Measurements from ENCODE around the gene THOP1.

The THOP1 gene

GRCh38 chr19:2769218-2769617, 16.1 kb upstream of the THOP1 start:
- Mint-ChIP-seq H3K4me1 (ENCODE audit: low read depth) (peaks cover 11% of the 10 kb centered on the region), H3K4me3 (no peak overlapping the region), H3K9me3 (no peaks in the 10 kb centered on the region), H3K27ac (no peak overlapping the region), H3K36me3 (ENCODE audit: low read depth) (peaks cover 62% of the 10 kb centered on the region), H3K27me3 (no peaks in the 10 kb centered on the region)
- no peak for DNase-seq

DNA sequence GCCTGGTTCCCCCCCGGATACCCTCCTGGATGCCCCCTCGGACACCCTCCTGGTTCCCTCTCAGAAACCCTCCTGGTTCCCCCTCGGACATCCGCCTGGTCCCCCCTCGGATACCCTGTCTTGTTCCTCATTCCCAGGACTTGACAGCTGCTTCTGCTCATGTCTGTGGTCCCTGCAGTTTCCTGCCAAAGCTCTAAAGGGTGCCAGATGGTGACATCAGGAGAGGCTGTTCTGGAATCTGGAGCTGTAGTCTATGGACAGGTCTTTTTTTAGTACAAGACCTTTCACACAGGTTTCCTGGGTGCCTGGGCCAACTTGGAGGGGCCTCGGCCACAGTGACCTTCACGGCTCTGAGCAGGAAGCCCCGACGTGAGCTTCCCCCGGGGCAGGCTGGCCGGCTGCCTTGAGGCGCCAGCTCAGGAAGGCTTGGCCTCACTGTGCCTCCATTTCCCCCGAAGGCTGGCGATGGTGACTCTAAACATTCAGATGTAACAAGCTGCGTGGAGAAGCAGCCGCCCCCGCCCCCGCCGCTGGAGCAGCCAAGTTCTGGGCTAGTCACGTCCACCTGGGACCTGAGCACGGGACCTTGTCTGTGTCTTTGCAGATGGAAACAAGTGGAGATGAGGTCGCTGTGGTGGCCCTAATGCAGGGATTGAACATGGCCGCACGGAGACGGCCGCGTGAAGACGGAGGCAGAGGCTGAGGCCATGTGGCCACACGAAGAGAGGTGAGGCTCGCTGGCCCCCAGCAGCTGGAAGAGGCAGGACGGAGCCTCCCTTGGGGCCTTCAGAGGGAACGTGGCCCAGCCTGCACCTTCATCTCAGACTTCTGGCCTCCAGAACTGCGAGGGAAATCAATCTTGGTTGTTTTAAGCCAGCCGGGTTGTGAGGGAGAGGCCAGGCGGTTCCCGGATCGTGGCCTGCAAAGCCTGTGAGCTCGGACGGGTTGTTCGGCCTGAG, 15.0 kb upstream of the THOP1 start:
- Mint-ChIP-seq H3K27me3 (no peaks in the 10 kb centered on the region), H3K9me3 (no peaks in the 10 kb centered on the region), H3K36me3 (ENCODE audit: low read depth) (peaks cover 60% of the 10 kb centered on the region), H3K4me3 (no peak overlapping the region), H3K27ac (no peak overlapping the region), H3K4me1 (ENCODE audit: low read depth) (peaks cover 22% of the 10 kb centered on the region)
- DNase-seq = no peak

DNA sequence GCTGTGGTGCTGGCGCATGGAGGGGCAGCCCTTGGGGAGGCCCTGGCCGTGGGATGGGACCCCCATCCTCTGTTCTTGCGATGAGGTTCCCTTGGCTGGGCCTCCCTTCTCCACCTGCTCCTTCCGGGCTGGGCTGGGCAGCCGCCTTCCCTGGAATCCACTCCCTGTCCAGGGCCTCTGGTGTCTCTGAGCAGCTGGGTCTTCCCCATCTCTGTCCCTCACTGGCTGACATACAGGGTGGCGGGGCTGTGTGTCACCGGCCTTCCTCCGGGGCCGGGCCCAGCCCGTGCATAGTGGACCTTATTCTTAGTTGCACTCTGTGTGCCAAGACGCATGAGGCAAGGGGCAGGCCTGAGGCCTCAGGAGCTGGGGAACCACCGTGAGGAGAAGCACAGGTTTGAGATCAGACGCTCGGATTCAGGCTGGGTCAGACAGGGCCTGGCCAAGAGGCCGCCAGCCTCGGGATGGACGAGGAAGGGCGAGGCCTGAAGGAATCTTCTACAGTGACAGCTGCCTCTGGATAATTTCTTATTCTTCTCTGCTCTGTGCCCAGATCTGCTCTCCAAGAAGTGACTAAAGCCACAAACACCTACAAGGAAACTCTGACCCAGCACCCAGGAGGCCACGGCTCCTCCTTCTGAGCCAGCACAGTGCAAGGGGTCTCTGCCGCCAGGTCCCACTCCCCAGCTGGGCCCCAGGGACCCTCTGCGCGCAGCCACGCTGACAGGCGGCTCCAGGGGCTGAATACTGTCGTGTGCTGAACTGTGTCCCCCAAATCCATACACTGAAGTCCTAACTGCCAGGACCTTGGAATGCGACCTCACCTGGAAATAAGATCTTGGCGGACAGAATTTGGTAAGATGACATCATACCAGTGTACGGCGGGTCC, 13.3 kb upstream of the THOP1 start:
- Mint-ChIP-seq H3K36me3 (ENCODE audit: low read depth) (peaks cover 62% of the 10 kb centered on the region), H3K27me3 (no peaks in the 10 kb centered on the region), H3K27ac (peak overlapping the region; percentile 37), H3K4me3 (no peak overlapping the region), H3K9me3 (no peaks in the 10 kb centered on the region), H3K4me1 (ENCODE audit: low read depth) (peaks cover 35% of the 10 kb centered on the region)
- no peak for DNase-seq

DNA sequence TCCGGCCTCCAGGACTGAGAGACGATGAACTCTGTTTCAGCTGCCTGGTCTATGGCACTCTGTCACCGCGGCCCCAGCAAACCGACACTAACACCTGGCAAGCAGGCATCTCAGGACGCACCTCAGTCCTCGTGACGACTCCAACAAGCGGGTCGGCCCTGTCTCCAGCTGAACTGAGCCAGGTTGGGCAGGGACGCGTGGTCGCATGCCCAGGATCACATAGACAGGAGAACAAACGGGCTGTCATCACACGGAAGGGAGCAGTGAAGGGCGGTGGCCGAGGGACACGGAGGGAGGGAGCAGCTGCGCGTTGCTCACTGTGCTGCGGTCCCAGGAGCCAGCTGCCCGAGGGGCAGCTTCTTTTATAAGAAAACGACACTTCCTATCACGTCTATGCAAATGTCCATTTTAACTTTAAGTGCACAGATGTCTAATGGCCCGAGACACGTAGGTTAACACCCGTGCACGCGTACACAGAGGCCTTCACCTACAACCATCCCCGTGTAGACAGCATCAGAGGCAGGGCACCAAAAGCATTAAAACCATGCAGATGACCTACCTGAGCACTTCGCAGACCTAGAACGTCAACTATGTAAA, 11.1 kb upstream of the THOP1 start:
- no peak overlapping the region for H3K27ac Mint-ChIP-seq
- DNase-seq = no peak
- no peaks in the 10 kb centered on the region for H3K27me3 Mint-ChIP-seq
- H3K4me3 Mint-ChIP-seq = no peak overlapping the region
- peaks cover 70% of the 10 kb centered on the region for H3K36me3 Mint-ChIP-seq (ENCODE audit: low read depth)
- H3K9me3 Mint-ChIP-seq = no peaks in the 10 kb centered on the region
- peaks cover 44% of the 10 kb centered on the region for H3K4me1 Mint-ChIP-seq (ENCODE audit: low read depth)

GRCh38 chr19:2774953-2775555, 10.2 kb upstream of the THOP1 start:
- Mint-ChIP-seq H3K36me3 (ENCODE audit: low read depth) (peaks cover 75% of the 10 kb centered on the region), H3K27me3 (no peaks in the 10 kb centered on the region), H3K4me1 (ENCODE audit: low read depth) (peaks cover 47% of the 10 kb centered on the region), H3K9me3 (no peaks in the 10 kb centered on the region), H3K4me3 (peak overlapping the region; percentile 75), H3K27ac (peak overlapping the region; percentile 95)
- no peak for DNase-seq

GRCh38 chr19:2775556-2776430, 9.5 kb upstream of the THOP1 start:
- H3K4me3 Mint-ChIP-seq = peak overlapping the region; percentile 75
- no peaks in the 10 kb centered on the region for H3K27me3 Mint-ChIP-seq
- DNase-seq = peak; percentile 72
- H3K36me3 Mint-ChIP-seq (ENCODE audit: low read depth) = peaks cover 75% of the 10 kb centered on the region
- no peaks in the 10 kb centered on the region for H3K9me3 Mint-ChIP-seq
- peak overlapping the region; percentile 95 for H3K27ac Mint-ChIP-seq
- peaks cover 54% of the 10 kb centered on the region for H3K4me1 Mint-ChIP-seq (ENCODE audit: low read depth)

DNA sequence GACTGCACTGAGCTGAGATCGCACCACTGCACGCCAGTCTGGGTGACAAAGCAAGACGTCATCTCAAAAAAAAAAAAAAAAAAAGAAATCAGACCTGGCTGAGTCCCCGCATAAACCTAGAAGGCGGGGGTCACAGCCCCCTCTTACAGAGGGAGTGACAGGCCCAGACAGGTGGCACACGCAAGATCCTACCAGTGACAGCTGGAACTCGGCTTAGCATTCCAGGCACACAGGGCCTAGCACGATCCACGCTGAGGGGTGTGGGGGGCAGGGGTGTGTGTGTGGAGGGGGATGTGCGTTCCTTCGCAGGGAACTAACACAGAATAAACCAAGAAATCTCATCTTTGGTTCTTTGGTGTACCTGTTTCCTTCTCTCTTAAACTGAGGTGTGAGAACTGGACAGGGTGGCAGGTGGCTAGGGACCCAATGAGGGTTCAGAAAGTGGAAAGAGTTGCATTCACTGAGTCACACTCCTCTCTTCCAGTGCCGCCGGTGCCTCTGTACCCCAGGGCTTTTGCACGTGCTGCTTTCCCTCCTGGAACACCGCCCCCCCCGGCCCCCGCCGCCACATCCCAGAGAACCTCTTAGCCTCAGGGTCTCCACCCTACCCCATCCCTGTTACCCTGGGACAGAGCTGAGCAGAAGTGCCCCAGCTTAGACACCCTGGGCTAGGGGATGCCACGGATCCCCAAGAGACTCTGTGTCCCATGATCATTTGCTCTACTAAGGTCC, 7.2 kb upstream of the THOP1 start:
- Mint-ChIP-seq H3K36me3 (ENCODE audit: low read depth) (peaks cover 84% of the 10 kb centered on the region), H3K4me1 (ENCODE audit: low read depth) (peaks cover 64% of the 10 kb centered on the region), H3K4me3 (no peak overlapping the region), H3K27me3 (no peaks in the 10 kb centered on the region), H3K27ac (peak overlapping the region; percentile 13), H3K9me3 (no peaks in the 10 kb centered on the region)
- no peak for DNase-seq

- peaks cover 69% of the 10 kb centered on the region for H3K4me1 Mint-ChIP-seq (ENCODE audit: low read depth)
- peaks cover 3% of the 10 kb centered on the region for H3K9me3 Mint-ChIP-seq
- no peak overlapping the region for H3K27ac Mint-ChIP-seq
- H3K27me3 Mint-ChIP-seq = no peaks in the 10 kb centered on the region
- no peak for DNase-seq
- H3K4me3 Mint-ChIP-seq = no peak overlapping the region
- peaks cover 82% of the 10 kb centered on the region for H3K36me3 Mint-ChIP-seq (ENCODE audit: low read depth)
Observed at GRCh38 chr19:2779121-2779740, 6.1 kb upstream of the THOP1 start.

- Mint-ChIP-seq H3K36me3 (ENCODE audit: low read depth) (peaks cover 73% of the 10 kb centered on the region), H3K4me3 (no peak overlapping the region), H3K27ac (peak overlapping the region; percentile 54), H3K4me1 (ENCODE audit: low read depth) (peaks cover 68% of the 10 kb centered on the region), H3K27me3 (no peaks in the 10 kb centered on the region), H3K9me3 (peaks cover 3% of the 10 kb centered on the region)
- no peak for DNase-seq
Observed at GRCh38 chr19:2780284-2780683, 5.0 kb upstream of the THOP1 start.

DNA sequence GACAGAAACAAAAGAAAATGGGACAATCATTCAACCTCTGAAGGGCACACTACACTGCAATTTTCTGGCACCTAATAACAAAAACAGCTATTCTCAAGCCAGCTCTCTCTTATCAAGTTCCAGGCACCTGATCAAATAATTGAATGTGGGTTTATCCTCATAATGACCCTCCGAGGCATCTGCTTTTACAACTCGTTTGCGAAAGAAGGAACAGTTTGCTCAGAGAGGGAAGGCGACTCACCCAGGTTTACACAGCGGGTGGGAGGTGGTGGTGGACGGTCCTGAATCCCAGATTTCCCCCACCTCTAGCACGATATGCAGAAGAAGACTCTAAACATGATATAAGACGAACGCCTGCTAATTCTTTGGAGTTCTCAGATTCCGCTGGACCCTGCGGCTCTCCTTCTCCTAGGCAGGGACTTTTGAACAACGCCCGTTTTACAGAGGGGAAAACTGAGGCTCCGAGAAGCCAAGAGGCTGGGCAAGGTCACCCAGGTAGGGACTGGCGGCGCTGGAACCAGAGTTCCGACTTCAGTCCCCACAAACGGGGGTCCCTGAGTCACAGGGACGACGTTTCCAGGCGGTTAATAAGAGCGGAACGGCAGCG, 2.9 kb upstream of the THOP1 start:
- no peak for DNase-seq
- peak overlapping the region; percentile 92 for H3K4me3 Mint-ChIP-seq
- H3K27ac Mint-ChIP-seq = peak overlapping the region; percentile 97
- H3K27me3 Mint-ChIP-seq = no peaks in the 10 kb centered on the region
- peaks cover 61% of the 10 kb centered on the region for H3K4me1 Mint-ChIP-seq (ENCODE audit: low read depth)
- peaks cover 3% of the 10 kb centered on the region for H3K9me3 Mint-ChIP-seq
- H3K36me3 Mint-ChIP-seq (ENCODE audit: low read depth) = peaks cover 65% of the 10 kb centered on the region

DNA sequence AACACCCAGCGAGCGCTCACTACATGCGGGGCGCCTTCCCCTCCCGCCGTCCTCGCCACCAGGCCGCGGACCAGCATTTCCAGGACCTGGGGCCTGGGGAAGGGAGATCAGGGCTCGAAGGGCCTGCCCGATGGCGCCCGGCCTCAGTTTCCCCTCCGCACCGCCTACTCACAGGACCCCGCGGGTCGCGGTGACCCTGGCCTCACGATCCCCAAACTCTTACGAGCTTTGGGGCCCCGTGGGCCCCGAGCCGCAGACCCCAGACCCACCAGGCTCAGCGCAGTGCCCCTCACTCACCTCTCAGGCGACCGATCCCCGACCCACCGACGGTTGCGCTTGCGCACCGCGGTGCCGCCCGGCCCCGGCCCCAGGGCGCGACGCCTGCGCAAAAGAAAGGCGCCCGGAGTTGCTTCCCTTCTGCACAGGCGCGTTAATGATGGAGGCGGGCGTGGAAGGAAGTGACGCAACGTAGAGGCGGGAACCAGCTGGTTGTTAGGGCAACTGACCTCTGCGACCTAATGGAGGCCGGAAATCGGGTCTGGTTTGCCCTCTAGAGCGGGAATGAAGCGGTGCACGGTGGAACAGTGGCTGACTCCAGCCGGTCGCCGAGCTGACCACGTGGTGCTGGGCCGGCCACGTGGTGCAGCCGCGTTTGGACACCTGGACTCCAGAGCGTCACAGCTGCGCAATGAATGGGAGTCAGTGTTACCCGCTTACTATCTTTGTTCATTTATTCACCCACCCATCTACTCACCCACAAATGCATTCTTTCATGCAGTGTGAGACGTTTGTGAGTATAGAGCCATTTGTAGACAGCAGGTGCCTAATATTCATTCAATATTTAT, 2.1 kb upstream of the THOP1 start, which contains the start of gene SGTA:
SGTA (minus strand) TSS at position 338 of the 845 bp plus-strand sequence. CDS start 14,205 bp downstream, outside the sequence.
- H3K9me3 Mint-ChIP-seq = peaks cover 3% of the 10 kb centered on the region
- H3K27ac Mint-ChIP-seq = peak within 1 kb of the TSS; percentile 97
- peak; percentile 97 for DNase-seq
- H3K27me3 Mint-ChIP-seq = no peaks in the 10 kb centered on the region
- H3K4me3 Mint-ChIP-seq = peak within 1 kb of the TSS; percentile 92
- peaks cover 67% of the 10 kb centered on the region for H3K4me1 Mint-ChIP-seq (ENCODE audit: low read depth)
- peaks cover 66% of the 10 kb centered on the region for H3K36me3 Mint-ChIP-seq (ENCODE audit: low read depth)

All from activated T-cell treated with anti-CD3 and anti-CD28 coated beads, Interleukin-2, amount 50 U/mL, for 24 hours (primary cell).